SK-N-MC (cell line): ENCODE data around the gene PRKG1.

Experiments used
- EZH2 ChIP-seq: fragments of 200-600 bp; sonication (generic); IDR thresholded peaks from one replicate; pipeline ENCODE4 v1.6.1; 2017; ENCODE audit warnings: antibody characterized with exemption
- FOXP2 ChIP-seq: optimal IDR thresholded peaks from 2 replicates; pipeline ENCODE3; 2011; ENCODE audit warnings: mild to moderate bottlenecking, moderate library complexity; ENCODE audit not compliant: insufficient read depth; ENCODE audit errors: extremely low read length, control extremely low read depth
- POLR2AphosphoS5 ChIP-seq: IDR thresholded peaks from 2 replicates; pipeline ENCODE4 v1.6.1; 2012; ENCODE audit warnings: mild to moderate bottlenecking, low read depth, low read length, borderline replicate concordance

GRCh38 chr10:52212062-52212461 is 1137.8 kb downstream of the PRKG1 start:
- TF ChIP-seq POLR2AphosphoS5 (no peak), EZH2 (no peak), FOXP2 (no peak)
